ENCODE results near the gene P3H1.

DNA sequence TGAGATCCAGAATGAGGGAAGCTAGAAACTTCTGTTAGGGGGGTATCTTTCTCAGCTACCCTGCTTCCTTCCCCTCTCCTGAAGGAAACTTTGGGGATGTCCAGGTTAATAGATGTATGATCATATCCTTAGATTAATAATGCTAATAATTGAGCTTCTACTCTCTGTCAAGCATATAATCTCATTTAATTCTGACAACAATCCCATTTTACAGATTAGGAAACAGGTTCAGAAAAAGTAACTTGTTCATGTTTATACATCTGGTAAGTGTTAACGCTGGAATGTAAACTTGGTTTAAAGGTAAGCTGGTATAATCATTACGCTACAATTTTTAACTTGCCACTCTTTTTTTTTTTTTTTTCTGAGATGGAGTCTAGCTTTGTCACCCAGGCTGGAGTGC is 16.3 kb upstream of the P3H1 start:
- TF ChIP-seq CTCF (IDR thresholded peaks at IDR 0.05 in 2 of 3, conservative IDR thresholded peaks at IDR 0.05 in 1 of 3; ENCODE audit: borderline replicate concordance in 1 of 3, insufficient read depth in 1 of 3, low read depth in 2 of 3, low read length in 2 of 3) (no peak), EZH2 (IDR thresholded peaks at IDR 0.05) (no peak), POLR2AphosphoS5 (IDR thresholded peaks at IDR 0.05; ENCODE audit: low read depth, low read length) (no peak), CEBPB (IDR thresholded peaks at IDR 0.05; ENCODE audit: low read depth) (no peak), POLR2A (IDR thresholded peaks at IDR 0.05; ENCODE audit: borderline replicate concordance, extremely low read depth, insufficient read depth, insufficient read length) (no peak)

Data from HCT116 (cell line).